Keratinocyte (primary cell): ENCODE measurements around the gene RPL29.

Source experiments
- CTCF ChIP-seq, 3 experiments: IDR thresholded peaks in 1 of 3; conservative IDR thresholded peaks in 1 of 3; optimal IDR thresholded peaks in 1 of 3; 2 replicates in 2 of 3; 3 replicates in 1 of 3; pipeline versions ENCODE3 to v1.5.1; 2011; ENCODE audit warnings: low read length in 3 of 3, mild to moderate bottlenecking in 3 of 3, moderate library complexity in 2 of 3, control low read depth in 1 of 3, inconsistent platforms in 1 of 3; ENCODE audit not compliant: insufficient read depth in 2 of 3; ENCODE audit errors: extremely low read depth in 1 of 3
- EZH2 ChIP-seq: IDR thresholded peaks from one replicate; pipeline ENCODE4 v1.6.1; 2012; ENCODE audit warnings: inconsistent platforms, mild to moderate bottlenecking, low read length, moderate library complexity

- no peak for TF ChIP-seq CTCF (optimal IDR thresholded peaks at IDR 0.05 in 1 of 3, IDR thresholded peaks at IDR 0.05 in 1 of 3, conservative IDR thresholded peaks at IDR 0.05 in 1 of 3; ENCODE audit: extremely low read depth in 1 of 3, insufficient read depth in 2 of 3, low read length in 3 of 3)
- no peak for TF ChIP-seq EZH2
Measured at GRCh38 chr3:52034212-52034611, 38.5 kb upstream of the RPL29 start.
